HG03280 (cell line): ENCODE results near the gene WDFY3.

ENCODE experiments used
- ATAC-seq: cut with Tn5 transposase; IDR thresholded peaks from one replicate; pipeline ENCODE4 v1.9.1; 2021; ENCODE audit warnings: mild to moderate bottlenecking, moderate library complexity; ENCODE audit not compliant: unreplicated experiment

WDFY3 gene

GRCh38 chr4:84966382-84967242 lies at the start of gene WDFY3:
TSS of gene WDFY3 (minus strand) at chr4:84966690. CDS start at chr4:84860591, 106,099 bp downstream.
- no peak for ATAC-seq

- no peak for ATAC-seq
Measured at GRCh38 chr4:85005865-85006377, 39.4 kb upstream of the WDFY3 start.

- ATAC-seq: no peak
Measured at GRCh38 chr4:85000343-85000742, 33.9 kb upstream of the WDFY3 start.

- no peak for ATAC-seq
Measured at GRCh38 chr4:84995386-84995785, 28.9 kb upstream of the WDFY3 start.

GRCh38 chr4:84994280-84994679 lies 27.8 kb upstream of the WDFY3 start:
- no peak for ATAC-seq

- no peak for ATAC-seq
Measured at GRCh38 chr4:84985952-84986351, 19.5 kb upstream of the WDFY3 start.

GRCh38 chr4:84977396-84977795 lies 10.9 kb upstream of the WDFY3 start:
- no peak for ATAC-seq

- ATAC-seq: no peak
Measured at GRCh38 chr4:84973856-84974255, 7.4 kb upstream of the WDFY3 start.

- peak; percentile 51 for ATAC-seq
Measured at GRCh38 chr4:84971319-84971932, 4.9 kb upstream of the WDFY3 start.

GRCh38 chr4:84968925-84969324 lies 2.4 kb upstream of the WDFY3 start:
- no peak for ATAC-seq

GRCh38 chr4:84967243-84967690 lies 777 bp upstream of the WDFY3 start:
- no peak for ATAC-seq

- ATAC-seq: no peak
Measured at GRCh38 chr4:84965553-84966381, 723 bp downstream of the WDFY3 start.

GRCh38 chr4:84964995-84965552 lies 1.4 kb downstream of the WDFY3 start:
- no peak for ATAC-seq

- ATAC-seq: no peak
Measured at GRCh38 chr4:84962102-84962501, 4.4 kb downstream of the WDFY3 start.

- ATAC-seq: no peak
Measured at GRCh38 chr4:84958434-84958833, 8.1 kb downstream of the WDFY3 start.

- ATAC-seq: no peak
Measured at GRCh38 chr4:84957514-84958420, 8.7 kb downstream of the WDFY3 start.

GRCh38 chr4:84956014-84956413 lies 10.5 kb downstream of the WDFY3 start:
- ATAC-seq: no peak

GRCh38 chr4:84954982-84955567 lies 11.4 kb downstream of the WDFY3 start:
- no peak for ATAC-seq

GRCh38 chr4:84952776-84953175 lies 13.7 kb downstream of the WDFY3 start:
- ATAC-seq: no peak
